Activated gamma-delta T cell (primary cell): Measurements from ENCODE around the gene NARS2.
"Not testable (repeated sequence)": the region's sequence is repeated elsewhere in the genome, so short reads cannot be mapped to it uniquely, and the experiment has no call there.

Experiments
- DNase-seq: peaks from one replicate; lab custom pipeline; 2025; lab: John Stamatoyannopoulos, UW

NARS2 gene

DNA sequence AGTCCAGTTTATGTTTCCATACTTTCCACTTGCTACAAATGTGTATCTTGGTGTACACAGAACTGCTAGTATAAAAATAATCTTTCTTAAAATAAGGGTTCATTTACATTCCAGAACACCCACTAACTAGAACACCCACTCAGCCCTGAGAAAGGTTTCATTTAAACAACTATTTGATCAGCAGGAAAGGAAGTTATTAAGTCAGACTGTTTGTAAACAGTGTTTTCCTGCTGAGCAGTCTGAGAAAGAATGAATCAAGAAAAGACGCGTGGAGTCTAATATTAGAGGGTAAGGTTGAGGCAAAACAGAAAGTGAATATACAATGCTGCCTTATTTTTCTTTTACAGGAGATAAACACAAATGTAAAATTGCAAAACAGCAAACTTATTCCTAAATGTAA, 32.7 kb downstream of the NARS2 start:
- no peak for DNase-seq

DNA sequence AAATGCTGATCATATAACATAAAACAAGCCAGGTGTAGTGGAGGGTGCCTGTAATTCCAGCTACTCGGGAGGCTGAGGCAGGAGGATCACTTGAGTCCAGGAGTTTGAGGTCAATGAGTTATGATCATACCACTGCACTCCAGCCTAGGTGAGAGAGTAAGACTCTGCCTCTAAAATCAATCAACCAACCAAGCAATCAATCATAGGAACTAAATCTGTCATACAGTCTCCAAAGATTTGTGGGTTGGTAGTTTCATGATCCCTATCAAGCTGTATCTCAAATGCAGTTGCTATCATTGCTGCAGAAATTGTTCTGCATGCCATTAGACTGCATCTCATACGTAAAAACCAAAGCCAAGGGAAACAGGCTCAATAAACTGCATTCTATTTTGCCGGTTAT, 33.1 kb downstream of the NARS2 start:
- DNase-seq = no peak

DNA sequence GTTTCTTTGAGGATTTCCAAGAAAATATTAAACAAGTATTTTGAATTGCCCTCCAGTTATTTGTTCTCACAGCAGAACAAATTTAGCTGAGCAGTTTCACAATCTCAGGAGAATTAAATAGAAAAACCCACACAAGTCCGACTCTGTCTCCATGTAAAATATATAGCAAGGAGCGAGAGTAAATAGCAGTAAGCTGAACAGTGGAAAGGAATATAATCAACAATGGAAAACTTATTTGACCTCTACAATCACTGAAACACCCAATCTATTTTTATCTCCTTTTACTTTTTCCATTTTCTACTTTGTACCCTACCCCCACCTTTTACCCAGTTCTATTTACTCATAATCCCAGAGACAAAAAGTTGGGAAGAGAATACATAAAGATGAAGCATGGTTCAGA, 34.4 kb downstream of the NARS2 start:
- DNase-seq = no peak

DNA sequence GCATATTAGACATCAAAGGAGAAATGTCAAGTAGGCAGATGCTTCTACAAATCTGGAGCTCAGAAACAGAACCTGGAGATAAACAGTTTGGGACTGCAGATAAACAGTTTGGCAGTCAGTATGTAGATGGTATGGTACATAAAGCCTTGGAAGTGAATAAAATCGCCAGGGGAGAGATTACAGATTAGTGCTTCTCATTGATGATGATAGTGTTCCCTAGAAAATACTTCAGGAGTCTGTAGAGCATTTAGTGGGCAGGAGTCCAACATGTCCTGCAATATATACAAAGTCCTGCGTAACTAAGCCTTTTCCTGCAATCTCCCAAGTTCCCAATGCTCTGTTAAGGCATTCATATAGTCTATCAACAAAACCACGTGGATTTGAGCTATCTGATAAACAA, 35.2 kb downstream of the NARS2 start:
- no peak for DNase-seq

DNA sequence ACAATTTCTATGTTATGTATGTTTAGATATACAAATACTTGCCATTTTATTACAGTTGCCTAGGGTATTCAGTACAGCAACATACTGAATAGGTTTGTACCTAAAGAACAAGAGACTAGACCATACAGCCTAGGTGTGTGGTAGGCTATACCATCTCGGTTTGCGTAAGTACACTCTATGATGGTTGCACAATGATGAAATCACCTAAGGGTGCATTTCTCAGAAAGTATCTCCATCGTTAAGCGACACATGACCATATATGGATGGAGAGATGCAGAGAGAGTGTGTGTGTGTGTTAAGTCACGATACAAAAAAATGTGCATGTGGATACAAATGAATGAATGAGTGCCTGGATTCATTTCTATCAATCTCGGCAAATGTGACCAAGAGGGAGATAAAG, 37.7 kb downstream of the NARS2 start:
- DNase-seq = no peak

DNA sequence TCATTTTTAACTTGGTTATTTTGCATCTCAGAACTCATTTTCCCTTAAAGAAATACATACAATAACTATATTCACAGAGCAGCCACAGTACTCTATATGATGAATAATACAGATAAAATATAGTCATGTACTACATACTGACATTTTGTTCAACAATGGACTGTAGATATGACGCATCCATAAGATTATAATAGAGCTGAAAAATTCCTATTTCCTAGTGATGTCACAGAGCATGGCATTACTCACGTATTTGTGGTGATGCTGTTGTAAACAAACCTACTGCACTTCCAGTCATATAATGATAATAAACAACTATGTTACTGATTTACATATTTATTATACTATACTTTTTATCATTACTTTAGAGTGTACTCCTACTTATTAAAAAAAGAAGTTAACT, 38.7 kb downstream of the NARS2 start:
- DNase-seq = no peak

DNA sequence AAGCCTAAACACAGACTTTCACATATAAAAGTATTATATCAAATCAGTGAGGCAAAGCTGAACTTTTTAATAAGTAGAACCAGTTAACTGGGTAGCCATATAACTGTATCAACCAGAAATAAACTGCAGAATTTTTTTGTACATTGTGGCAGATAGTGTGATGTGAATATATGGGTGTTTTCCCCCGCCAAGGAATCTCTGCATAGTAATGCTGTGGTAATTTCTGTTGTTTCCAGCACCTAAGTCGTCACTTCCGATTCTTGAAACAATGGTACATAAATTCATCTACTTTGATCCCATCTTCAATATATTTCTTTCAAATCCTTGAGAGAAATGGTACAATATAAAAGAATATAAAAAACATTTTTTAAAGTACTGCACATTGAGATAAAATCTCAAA, 39.6 kb downstream of the NARS2 start:
- DNase-seq = no peak

DNA sequence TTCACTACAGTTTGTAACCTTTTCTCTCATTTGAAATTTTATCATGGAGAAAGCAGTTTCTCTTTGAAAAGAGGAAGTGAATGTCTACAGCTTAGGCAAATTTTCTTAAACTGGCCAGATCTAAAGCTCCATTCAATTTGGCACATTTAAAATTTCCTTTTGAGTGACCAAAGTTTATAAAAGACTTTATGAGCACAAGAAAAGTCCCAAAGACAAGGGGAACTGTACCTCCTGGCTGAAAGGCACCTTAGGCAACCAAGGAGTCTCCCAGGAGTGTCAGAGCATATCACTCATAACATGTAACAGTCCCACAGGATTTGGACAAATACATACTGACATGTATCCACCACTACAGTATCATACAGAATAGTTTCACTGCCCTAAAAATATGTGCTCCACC, 41.3 kb downstream of the NARS2 start:
- no peak for DNase-seq

DNA sequence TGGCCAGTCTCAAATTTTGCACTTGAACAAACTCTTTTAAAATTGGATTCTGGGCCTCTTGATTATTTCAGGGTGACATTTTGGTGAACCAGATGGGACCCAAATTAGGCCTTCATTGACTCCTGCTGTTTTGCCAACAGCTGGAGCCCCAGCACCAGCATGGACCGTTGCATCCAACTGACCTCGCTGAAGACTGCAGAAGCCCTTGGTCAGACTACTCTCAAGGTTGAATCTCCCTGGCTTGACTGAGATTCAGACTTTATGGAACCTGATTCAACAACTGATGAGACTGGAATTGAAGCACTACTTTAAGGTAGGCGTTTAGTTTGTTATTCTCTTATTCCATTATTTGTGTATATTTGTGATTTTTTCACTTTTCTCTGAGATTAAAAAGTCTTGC, 41.7 kb downstream of the NARS2 start:
- DNase-seq = no peak

DNA sequence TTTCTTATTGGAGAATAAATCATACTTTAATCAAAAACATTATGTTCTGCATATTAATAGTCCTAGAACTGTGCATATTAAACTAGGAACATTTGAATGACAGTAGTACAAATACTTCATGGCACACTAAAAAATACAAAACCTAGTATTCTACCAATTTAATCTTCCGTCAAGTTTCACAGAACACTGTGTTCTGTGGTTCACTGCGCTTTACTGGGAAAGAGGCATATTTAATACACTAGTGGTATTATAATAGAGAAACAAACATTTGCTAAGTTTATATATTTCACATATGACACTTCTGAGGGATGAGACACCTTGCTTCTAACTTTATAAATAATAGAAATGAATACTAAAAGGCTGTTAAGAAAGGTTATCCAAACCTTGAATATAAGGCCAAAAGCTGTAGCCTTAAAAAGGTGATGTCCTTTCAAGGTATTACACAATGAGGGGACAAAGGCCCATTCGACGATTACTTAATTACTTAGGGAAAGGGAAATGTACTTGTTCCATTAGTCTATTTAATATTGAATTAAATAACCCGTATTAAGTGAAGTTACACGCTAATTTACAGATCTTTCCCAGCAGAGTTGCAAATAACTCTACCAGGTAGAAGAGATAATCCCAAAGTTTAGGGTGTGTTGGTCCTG, 48.0 kb downstream of the NARS2 start:
- DNase-seq = no peak

DNA sequence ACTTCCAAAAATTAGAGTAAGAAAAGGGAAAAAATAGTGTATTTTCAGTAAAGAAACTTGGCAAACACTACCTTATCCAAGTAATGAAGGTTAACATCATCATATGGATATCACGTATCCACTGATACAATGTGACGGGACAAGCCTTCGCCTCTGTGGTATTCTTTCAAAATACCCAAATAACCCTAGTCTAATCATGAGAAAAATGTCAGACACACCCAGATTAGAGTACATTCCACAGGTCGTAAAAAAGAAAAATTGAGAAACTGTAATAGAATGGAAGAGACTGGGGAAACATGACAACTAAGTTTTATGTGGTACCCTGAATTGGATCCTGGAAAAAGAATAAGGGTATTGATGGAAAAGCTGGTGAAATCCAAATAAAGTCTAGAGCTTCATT, 48.9 kb downstream of the NARS2 start:
- DNase-seq = no peak

DNA sequence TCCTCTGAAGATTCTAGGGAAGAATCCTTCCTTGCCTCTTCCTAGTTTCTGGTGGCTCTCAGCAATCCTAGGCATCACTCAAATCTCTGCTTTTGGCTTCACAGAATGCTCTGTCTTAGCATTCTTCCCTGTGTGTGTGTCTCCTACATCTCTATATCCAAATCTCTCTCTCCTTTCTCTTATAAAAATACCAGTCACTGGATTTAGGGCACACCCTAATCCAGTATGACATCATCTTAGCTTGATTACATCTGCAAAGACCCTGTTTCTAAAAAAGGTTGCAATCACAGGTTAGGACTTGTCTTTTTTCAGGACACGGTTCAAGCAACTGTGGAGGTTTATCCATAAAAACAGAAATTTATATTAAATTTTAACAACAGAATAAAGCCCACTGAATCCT, 54.4 kb downstream of the NARS2 start:
- no peak for DNase-seq

DNA sequence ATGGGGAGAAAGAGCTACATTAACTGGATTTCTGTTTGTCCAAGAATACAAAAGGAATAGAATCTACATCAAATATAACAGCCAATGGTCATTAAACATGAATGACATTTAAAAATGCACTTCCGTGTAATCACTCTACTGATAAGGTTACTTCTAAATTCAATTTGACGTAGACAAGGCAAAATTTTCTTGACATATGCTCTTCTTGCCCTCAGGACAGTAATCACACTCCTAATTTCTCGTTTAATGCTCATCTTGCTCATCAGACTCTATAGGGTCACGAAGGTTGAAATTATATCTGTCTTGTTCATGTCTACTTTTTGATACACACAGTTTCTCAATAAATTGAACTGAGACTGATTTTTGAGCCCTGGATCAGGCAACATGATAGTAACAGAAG, 58.4 kb downstream of the NARS2 start:
- no peak for DNase-seq

DNA sequence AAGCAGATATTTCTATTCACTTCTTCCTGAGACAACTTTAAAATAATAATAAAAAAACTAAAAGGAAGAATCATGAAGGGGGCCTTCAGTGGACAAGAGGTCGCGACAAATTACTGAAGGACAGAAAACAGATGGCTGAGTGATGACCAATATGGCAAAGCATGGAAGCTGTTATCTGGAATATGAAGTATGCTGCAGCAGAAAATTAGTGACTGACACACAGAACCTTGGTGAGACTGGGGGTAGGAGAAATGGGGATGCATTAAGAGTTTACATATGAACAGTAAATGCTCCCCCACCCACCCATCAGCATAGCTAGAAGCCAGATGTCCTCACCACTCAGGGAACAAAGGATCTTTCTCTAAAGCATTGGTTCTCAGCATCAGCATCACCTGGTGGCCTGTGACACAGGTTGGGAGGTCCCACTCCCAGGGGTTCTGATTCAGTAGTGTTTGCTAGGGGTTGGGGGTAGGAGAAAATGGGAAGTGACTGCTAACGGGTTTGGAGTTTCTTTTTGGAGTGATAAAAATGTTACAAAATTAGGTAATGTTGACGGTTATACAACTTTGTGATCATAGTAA, 59.7 kb downstream of the NARS2 start:
- no peak for DNase-seq

DNA sequence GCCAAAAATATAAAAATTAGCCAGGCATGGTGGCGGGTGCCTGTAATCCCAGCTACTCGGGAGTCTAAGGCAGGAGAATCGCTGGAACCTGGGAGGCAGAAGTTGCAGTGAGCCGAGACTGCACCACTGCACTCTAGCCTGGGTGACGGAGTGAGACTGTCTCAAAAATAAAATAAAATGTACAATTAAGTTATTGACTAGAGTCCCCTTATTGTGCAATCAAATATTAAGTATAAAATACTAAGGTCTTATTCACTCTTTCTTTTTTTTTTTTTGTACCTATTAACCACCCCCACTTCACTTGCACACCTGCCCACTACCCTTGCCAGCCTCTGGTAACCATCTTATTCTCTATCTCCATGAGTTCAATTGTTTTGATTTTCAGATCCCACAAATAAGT, 61.6 kb downstream of the NARS2 start:
- DNase-seq = not testable (repeated sequence)

DNA sequence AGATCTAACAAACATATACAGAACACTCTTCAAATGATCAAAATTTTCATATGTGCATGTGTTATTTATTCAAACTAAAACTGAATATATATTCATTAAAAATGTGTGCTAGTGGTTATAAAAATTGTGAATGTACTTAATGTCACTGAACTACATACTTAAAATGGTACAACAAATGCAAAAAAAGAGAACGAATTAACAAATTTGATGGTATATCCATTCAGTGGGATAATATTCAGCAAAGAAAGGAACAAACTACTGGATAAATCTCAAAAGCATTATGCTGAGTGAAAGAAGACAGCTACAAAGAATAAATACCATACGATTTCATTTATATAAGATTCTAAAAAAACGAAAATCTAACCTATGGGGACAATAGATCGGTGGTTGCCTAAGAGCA, 64.1 kb downstream of the NARS2 start:
- DNase-seq = no peak

DNA sequence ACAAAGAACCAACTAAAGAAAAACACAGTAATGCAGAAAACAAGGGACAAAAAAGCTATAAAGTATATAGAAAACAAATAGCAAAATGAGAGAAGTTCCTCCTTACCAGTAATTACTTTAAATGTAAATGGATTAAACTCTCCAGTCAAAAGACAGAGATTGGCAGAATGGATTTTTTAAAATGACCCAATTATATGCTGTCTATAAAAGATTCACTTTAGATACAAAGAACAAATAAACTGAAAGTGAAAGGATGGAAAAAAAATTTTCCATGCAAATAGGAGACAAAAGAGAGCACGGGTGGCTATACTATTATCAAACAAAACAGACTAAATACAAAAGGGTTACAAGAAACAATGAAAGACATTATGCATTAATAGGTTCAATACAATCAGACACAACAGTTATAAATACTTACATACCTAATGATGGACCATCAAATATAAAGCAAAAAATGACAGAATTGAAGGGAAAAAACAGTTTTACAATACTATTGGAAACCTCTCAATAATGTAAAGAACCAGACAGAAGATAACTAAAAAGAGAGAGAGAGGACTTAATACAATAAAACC, 64.6 kb downstream of the NARS2 start:
- DNase-seq = no peak

DNA sequence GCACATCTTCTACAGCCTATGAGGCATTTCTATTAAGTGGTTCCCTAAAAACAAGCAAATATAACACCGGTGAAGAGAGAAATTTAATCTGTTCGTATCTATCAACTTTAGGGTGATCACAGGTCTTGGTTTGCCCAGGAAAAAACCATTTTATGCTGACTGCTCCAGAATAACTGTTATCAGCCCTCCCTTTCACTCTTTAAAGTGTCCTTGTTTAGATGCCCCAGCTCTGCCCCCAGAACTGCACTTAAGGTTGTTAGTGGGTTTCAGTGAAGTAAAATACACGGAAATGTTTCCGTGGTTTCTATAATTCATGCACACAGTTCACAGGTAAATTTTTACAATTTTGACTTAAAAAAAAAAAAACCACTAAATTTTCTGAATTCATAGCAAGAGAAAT, 70.0 kb downstream of the NARS2 start:
- DNase-seq = no peak

DNA sequence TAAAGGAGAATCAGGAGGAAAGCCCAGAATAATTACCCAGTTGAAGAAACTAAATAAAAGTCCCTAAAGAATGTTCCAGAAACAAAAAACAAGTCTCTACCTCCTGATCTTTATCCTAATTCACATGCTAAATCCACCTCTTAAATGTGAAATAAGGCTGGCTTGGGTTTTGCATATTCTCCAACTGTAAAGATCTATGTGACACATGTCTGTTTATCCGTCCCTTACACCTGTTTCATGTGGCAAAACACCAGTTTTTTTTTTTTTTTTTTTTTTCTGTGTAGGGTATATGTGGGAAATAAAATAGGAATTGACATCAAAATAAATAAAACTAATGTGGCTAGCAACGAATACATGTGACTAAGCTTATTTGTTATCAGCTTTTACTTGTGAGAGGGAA, 70.5 kb downstream of the NARS2 start:
- no peak for DNase-seq

DNA sequence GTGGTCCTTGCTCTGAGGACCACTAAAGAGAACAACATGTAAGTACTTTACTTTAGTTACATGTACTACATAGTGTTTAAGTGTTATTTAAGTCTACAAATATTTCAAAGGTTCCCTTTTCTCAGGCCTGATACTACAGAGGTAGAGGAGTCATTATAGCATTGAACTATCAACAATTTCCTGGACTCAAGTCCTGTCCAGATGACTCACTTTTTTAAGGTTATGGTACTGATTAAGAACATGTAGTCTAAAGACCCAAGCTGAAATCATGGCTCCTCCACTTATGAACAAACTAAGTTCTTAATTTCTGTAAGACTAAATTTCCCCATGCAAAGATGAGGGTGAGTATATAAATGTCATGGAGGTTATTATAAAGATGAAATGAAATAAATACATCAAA, 74.7 kb downstream of the NARS2 start:
- DNase-seq = no peak

DNA sequence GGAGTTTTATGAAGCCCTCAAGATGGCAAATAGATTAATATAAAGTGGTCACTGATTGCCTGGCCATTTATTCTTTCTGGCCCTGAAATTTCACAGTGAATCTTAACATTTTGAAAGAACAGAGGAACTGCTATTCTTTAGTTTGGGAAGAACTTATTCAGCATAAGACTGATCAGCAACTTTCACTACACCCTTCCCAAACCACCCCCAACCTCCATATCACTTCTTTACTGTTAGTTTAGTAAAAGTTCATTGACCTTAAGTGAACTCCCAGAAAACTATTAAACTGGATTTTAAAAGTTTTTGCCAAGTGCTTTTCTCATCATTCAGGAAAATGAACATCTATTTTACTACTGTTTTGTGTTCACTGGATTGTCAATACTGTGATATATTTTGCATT, 77.4 kb downstream of the NARS2 start:
- DNase-seq = no peak

DNA sequence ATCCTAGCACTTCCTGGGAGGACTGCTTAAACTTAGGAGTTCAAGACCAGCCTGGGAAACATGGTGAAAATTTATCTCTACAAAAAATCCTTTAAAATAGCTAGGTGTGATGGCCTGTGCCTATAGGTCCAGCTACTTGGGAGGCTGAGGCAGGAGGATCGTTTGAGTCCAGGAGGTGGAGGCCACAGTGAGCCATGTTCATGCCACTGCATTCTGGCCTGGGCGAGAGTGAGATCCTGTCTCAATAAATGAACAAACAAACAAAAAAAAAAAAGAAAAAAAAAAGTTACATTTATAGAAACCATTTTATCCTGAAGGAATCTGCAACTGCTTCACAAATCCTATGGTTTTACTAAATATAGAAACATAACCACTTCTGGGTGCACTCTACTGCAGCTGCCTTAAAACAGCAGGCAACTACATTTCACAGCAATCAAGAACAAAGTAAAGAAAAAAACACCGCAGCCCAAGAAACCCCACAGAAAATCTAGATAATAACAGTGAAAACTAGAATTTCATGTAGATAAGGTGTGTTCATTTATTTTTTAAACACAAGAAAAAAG, 81.2 kb downstream of the NARS2 start:
- DNase-seq = no peak

DNA sequence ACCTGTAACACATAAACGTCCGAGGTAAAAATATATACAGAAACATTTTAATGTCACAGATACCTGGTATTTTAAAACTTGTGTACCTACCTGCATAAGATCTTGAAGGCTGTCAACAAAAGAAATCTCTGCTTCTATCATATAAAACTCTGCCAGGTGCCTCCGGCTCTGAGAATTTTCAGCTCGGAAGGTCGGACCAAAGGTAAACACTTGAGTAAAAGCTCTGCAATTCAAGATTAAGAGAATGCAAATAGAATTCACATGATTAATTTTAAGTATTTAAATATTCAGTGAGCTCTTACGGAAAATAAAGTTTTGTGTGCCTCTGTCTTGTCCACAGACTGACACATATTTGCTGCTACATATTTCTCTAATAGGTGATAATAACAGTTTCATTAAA, 81.7 kb downstream of the NARS2 start:
- no peak for DNase-seq

DNA sequence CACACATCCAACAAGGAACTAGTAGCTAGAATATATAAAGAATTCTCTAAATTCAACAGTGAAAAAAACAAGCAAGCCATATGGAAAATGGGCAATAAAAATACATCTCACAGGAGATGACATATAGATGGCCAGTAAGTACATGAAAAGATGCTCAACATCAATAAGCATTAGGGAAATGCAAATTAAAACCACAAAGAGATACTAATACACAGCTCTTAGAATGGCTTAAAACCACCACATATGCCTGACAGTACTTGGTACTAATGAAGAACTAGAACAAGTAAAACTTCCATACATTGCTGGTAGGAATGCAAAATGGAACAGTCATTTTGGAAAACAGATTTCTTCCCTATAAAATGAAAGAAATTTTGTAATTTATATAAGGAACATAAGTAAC, 85.5 kb downstream of the NARS2 start:
- DNase-seq = no peak
